GM23248 (cell line): ENCODE results near the gene LRP1.

Experiments used
- EZH2 ChIP-seq: fragments of 200-600 bp; sonication (generic); IDR thresholded peaks from 2 replicates; pipeline ENCODE4 v1.6.1; 2018; ENCODE audit warnings: antibody characterized with exemption, mild to moderate bottlenecking; ENCODE audit not compliant: insufficient read depth, poor library complexity, severe bottlenecking
- EZH2phosphoT487 ChIP-seq: fragments of 200-600 bp; sonication (generic); IDR thresholded peaks from 2 replicates; pipeline ENCODE4 v1.6.1; 2018; ENCODE audit warnings: antibody characterized with exemption, moderate library complexity, mild to moderate bottlenecking, low read depth; ENCODE audit not compliant: insufficient read depth

DNA sequence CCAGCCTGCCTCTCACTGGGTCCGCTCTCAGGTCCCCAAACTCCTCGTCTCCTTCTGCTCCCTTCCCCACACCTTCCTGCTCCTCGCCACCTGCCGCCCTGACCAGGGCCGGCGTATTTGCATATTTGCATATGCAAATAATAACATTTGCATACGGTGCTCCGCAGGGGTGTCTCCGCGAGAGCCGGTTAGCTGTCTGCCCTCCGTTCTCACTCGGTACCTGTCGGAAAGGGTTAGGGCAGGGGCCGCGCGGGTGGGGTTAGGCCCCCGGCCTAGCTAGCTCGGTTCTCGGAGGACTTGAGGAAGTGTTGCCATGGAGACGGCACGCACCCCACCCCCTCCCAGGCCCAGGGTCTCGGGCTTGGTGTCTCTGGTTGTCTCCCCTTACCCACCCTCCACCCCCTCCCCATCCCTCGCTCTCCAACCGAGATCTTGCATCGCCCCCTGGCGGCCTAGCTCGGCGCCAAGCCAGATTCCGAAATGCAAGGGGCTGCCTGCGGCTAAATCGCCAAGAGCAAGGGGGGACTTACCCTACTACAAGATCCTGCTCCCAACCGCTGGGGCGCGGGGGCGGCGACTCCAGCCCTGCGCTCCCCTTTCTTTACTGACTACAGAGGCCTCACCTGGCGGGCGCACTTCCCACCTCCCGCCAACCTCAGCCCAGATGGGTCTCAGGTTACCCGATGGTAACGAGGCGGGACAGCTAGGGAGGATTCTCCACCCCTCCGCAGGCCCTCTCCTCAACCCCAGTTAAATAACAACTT is 114.6 kb downstream of the LRP1 start:
- no peak for TF ChIP-seq EZH2phosphoT487
- no peak for TF ChIP-seq EZH2
